Prostate gland (tissue), 2 donors: ENCODE results near the gene NPTN. TPM values are rescaled to one million over a fixed set of nuclear protein-coding genes. Genes with fewer than 3 reads are reported as not detected.
"Not testable (repeated sequence)": the region's sequence is repeated elsewhere in the genome, so short reads cannot be mapped to it uniquely, and the experiment has no call there.

Experiments
- DNase-seq: peaks from one replicate; pipeline ENCODE4 v3.0.0-alpha.2; 2019; ENCODE audit warnings: low spot score
- H3K27ac ChIP-seq, 2 donors: fragments of 200-600 bp; sonication (generic); 2 replicates each; pipeline ENCODE4 v1.5.1; 2017 to 2019
- H3K27me3 ChIP-seq: fragments of 200-600 bp; sonication (generic); replicated peaks from 2 replicates; pipeline ENCODE4 v1.5.1; 2019; ENCODE audit not compliant: insufficient read depth
- H3K36me3 ChIP-seq, 2 donors: fragments of 200-600 bp; sonication (generic); 1 replicate in 1 of 2; 2 replicates in 1 of 2; pipeline versions ENCODE4 v1.5.1 to v1.8.1; 2017 to 2019
- H3K4me1 ChIP-seq: fragments of 200-600 bp; sonication (generic); replicated peaks from 2 replicates; pipeline ENCODE4 v1.5.1; 2019
- H3K4me3 ChIP-seq, 2 donors: fragments of 200-600 bp; sonication (generic); 2 replicates each; pipeline ENCODE4 v1.5.1; 2017 to 2019
- H3K9me3 ChIP-seq: fragments of 200-600 bp; sonication (generic); 2 replicates; pipeline ENCODE4 v1.5.1; 2017
- CTCF ChIP-seq, 4 experiments: fragments of 200-600 bp in 2 of 4; fragments of 450-650 bp in 2 of 4; sonication (generic) in 2 of 4; IDR thresholded peaks; 1 replicate in 3 of 4; 2 replicates in 1 of 4; pipeline ENCODE4 v1.5.1; 2016 to 2019; ENCODE audit warnings: antibody characterized with exemption in 4 of 4, mild to moderate bottlenecking in 2 of 4, moderate library complexity in 2 of 4
- POLR2A ChIP-seq: fragments of 450-650 bp; IDR thresholded peaks from one replicate; pipeline ENCODE4 v1.6.1; 2016; ENCODE audit warnings: antibody characterized with exemption, mild to moderate bottlenecking
- POLR2AphosphoS5 ChIP-seq: sonication (generic); formaldehyde crosslinking; IDR thresholded peaks from one replicate; pipeline ENCODE4 v1.6.1; 2017; ENCODE audit warnings: antibody characterized with exemption
- WGBS: methylation state at CpG from one replicate; pipeline ENCODE4 v1.1.5; 2018; 5-methylcytosine and 5-hydroxymethylcytosine counted together
- intact Hi-C: fragments of 100-400 bp; cut with DNase I; formaldehyde crosslinking; loops from one replicate; pipeline ENCODE4 v1.14.2; 2022
- total RNA-seq, 2 donors: library from RNA; depleted of rRNA; stranded (reverse); fragments of >200 nt; gene quantifications; one replicate each; pipeline ENCODE4 v1.1.0, GENCODE V29; 2016

The NPTN gene
- total RNA-seq, 2 donors from 2014 or later, result 147 to 266 TPM

- intact Hi-C loops, result no loop called here
- Histone ChIP-seq H3K9me3 (no peaks in the 10 kb centered on the region), H3K4me3 (no peak overlapping the region), H3K4me1 (no peaks in the 10 kb centered on the region), H3K36me3 (no peaks in the 10 kb centered on the region), H3K27me3 (no peaks in the 10 kb centered on the region), H3K27ac (no peak overlapping the region)
- TF ChIP-seq CTCF (IDR thresholded peaks at IDR 0.05) (no peak), POLR2A (no peak), POLR2AphosphoS5 (no peak)
- DNase-seq, result no peak
- 67% methylated on average over 2 of the region's 2 CpGs for WGBS
Measured at GRCh38 chr15:73578026-73578425, 55.2 kb downstream of the NPTN start.

GRCh38 chr15:73577593-73577992, 55.6 kb downstream of the NPTN start:
- H3K9me3 ChIP-seq, H3K4me1 ChIP-seq, H3K36me3 ChIP-seq, H3K4me3 ChIP-seq, H3K27ac ChIP-seq, intact Hi-C loops, H3K27me3 ChIP-seq, DNase-seq: not testable (repeated sequence)

GRCh38 chr15:73575636-73576247, 57.4 kb downstream of the NPTN start:
- Histone ChIP-seq H3K4me1 (no peaks in the 10 kb centered on the region), H3K27me3 (no peaks in the 10 kb centered on the region), H3K9me3 (no peaks in the 10 kb centered on the region), H3K27ac (peak overlapping the region; percentile 22 to 48), H3K4me3 (no peak overlapping the region), H3K36me3 (no peaks in the 10 kb centered on the region)
- intact Hi-C loops, result no loop called here
- peak; percentile 77 for DNase-seq
- no peak for TF ChIP-seq POLR2A
- no peak for TF ChIP-seq CTCF (IDR thresholded peaks at IDR 0.05)
- peak; percentile 61 for TF ChIP-seq POLR2AphosphoS5
- 45% methylated on average over 3 of the region's 3 CpGs for WGBS

GRCh38 chr15:73573572-73573971, 59.6 kb downstream of the NPTN start:
- no peaks in the 10 kb centered on the region for H3K9me3 ChIP-seq
- no peak overlapping the region for H3K4me3 ChIP-seq
- no peak overlapping the region for H3K27ac ChIP-seq
- no peaks in the 10 kb centered on the region for H3K36me3 ChIP-seq
- TF ChIP-seq POLR2AphosphoS5 (peak; percentile 40), CTCF (IDR thresholded peaks at IDR 0.05) (no peak), POLR2A (no peak)
- peak; percentile 64 for DNase-seq
- no peaks in the 10 kb centered on the region for H3K27me3 ChIP-seq
- WGBS, result 23% methylated on average over 9 of the region's 9 CpGs
- no peaks in the 10 kb centered on the region for H3K4me1 ChIP-seq
- intact Hi-C loops, result no loop called here

GRCh38 chr15:73573037-73573436, 60.2 kb downstream of the NPTN start:
- no peaks in the 10 kb centered on the region for H3K9me3 ChIP-seq
- H3K27me3 ChIP-seq, result no peaks in the 10 kb centered on the region
- no peaks in the 10 kb centered on the region for H3K36me3 ChIP-seq
- WGBS, result 68% methylated on average over 1 of the region's 1 CpG
- no peak for DNase-seq
- H3K4me3 ChIP-seq, result no peak overlapping the region
- no peaks in the 10 kb centered on the region for H3K4me1 ChIP-seq
- TF ChIP-seq CTCF (IDR thresholded peaks at IDR 0.05) (no peak), POLR2AphosphoS5 (no peak)
- H3K27ac ChIP-seq, result no peak overlapping the region
- intact Hi-C loops, result no loop called here
